ENCODE measurements around the gene ABCC5. TPM values are rescaled to one million over a fixed set of nuclear protein-coding genes. Genes with fewer than 3 reads are reported as not detected.

Gene ABCC5
- total RNA-seq, 1 donor from 2014 or later = 55.8 TPM

DNA sequence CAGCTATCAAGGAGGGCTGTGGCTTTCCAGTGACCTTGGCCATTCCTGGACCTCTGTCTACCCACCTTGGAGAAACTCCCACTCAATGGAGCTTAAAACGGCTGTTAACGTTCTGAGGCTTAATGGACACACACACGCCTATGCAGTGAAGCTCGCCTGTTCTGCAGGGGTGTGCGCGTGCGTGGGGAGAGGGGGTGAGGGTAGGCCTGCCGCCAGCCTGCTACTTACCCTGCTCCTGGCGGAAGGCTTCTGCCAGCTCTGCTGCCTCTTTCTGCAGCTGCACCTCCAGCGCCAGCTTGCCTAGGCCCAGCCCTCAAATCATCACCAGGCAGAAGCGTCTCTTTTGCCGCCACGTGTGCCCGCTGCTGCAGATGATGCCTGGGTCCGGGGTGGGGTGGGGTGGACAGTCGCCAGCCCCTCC is 109.8 kb downstream of the ABCC5 start:
- intact Hi-C loops (cut with DNase I) = no loop called here
- ATAC-seq = no peak
- no peak for DNase-seq (ENCODE audit: low spot score)

DNA sequence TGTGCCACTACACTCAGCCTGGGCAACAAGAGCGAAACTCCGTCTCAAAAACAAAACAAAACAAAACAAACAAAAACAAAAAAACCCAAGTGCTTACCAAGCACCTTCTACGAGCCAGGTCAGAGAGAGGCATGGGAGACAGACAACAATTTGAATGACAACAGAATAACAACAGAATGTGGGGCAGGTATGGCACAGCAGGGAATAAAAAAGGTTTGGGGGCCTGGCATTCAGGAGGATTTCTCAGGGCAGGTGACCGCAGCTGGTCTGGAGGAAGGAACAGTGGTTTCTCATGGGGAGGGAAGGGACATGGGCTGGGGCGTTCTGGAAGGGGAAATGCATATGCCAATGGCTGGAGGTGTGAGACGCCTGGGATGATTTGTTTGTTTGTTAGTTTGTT is 110.5 kb downstream of the ABCC5 start:
- ATAC-seq (no peak), DNase-seq (ENCODE audit: low spot score) (no peak)
- intact Hi-C loops (cut with DNase I) = no loop called here

DNA sequence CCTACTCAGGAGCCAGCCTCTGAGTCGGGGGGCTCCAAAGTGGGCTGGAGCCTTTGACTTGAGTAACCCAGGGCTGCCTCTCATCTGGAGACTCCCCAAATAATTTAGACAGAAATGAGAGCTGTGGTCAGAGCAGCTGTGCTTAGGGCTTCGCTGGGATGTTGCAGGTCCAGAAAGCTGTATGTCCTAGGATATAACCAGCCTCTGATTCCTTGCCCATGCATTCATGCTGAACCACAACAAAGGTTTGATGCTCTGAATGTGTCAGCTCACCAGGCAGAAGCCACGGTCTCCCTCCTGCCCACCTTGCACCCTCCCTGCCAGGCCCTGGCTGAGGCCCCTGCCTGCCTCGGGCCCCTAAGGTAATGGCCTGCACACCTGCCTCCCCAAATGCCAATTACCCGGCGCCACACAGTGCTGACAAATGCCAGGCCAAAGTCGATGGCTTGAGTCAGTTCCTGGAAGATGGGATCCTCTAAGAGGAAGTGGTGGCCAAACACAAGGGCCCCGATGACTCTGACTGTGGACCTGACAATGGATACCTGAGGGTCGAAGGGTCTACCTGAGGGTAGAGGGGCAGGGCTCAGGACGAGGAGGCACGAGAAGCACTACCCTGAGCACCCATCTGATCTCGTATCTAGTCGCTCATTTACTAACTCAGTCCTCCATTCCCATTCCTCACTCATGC is 111.3 kb downstream of the ABCC5 start:
- intact Hi-C loops (cut with DNase I) = no loop called here
- DNase-seq (ENCODE audit: low spot score) = no peak
- no peak for ATAC-seq

DNA sequence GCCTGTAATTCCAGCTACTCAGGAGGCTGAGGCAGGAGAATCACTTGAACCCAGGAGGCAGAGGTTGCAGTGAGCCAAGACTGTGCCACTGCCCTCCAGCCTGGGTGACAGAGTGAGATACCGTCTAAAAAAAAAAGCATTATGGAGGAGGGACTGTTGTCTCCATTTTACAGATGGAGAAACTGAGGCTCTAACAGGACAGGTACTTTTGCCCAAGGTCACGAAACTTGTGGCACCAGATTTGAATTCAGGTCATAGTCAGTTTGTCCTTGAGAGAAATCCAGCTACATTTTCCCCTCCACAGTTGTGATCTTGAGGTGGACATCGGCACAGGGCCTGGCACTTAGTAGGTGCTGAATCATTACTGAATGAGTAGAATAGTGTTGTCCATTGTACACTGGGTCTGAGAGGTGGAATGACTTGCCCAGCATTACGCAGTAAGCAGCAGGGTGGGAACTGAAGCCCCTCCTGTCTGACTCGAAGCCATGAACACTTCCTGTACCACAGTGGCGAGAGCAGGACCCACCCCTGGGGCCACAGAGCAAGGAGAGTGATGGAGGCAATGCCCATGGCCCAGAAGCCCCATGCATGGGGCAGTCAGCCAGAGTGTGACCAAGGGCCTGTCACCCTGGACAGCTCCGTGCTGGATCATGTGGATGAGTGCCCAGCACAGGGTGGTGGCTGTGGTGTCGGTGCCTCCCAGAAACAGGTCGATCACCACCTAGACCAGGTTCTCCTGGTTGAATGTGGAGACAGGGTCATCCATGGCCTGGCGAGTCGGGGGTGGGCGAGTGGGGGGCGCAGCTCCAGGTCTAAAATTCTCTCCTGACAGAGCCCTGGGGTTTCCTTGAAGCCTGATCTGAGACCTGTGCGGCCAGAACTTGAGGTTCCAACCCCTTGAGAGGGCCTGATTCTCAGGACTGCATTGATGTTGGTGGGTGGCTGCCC is 112.6 kb downstream of the ABCC5 start:
- intact Hi-C loops (cut with DNase I) = no loop called here
- DNase-seq (ENCODE audit: low spot score) = no peak
- ATAC-seq = no peak

DNA sequence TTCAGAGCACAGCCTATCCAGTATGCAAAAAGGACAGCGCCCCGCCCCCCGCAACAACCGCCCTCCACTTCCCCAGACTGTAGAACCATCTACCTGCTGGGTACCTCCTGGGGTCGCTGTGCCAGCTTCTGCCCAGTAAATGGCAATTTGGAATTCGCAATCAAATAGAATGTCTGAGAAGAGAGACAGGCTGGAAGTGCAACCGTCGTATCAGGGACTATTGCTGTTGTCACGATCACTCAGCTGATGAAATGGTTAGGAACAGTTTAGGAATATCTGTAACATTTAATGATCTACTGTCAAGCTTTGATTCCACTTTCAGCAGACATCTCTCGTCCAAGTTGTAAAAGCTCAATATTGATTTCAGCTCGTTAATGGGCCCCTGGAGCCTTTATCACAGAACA is 119.7 kb downstream of the ABCC5 start:
- no peak for ATAC-seq
- no peak for DNase-seq (ENCODE audit: low spot score)
- intact Hi-C loops (cut with DNase I) = loop anchor here (10.0 kb wide), 1 partner anchor 237 kb away; the partner anchor contains the start of gene EIF2B5

GRCh38 chr3:183897606-183898005 is 120.1 kb downstream of the ABCC5 start:
- no peak for ATAC-seq
- intact Hi-C loops (cut with DNase I) = loop anchor here (10.0 kb wide), 1 partner anchor 237 kb away; the partner anchor contains the start of gene EIF2B5
- DNase-seq (ENCODE audit: low spot score) = no peak

GRCh38 chr3:183896610-183897009 is 121.1 kb downstream of the ABCC5 start:
- ATAC-seq (peak; percentile 15), DNase-seq (ENCODE audit: low spot score) (no peak)
- intact Hi-C loops (cut with DNase I) = loop anchor here (10.0 kb wide), 1 partner anchor 238 kb away; the partner anchor contains the start of gene EIF2B5

- DNase-seq (ENCODE audit: low spot score) = no peak
- ATAC-seq = peak; percentile 34
Measured at GRCh38 chr3:183896184-183896583, 121.5 kb downstream of the ABCC5 start.

GRCh38 chr3:183895774-183896173 is 121.9 kb downstream of the ABCC5 start:
- ATAC-seq = peak; percentile 28
- DNase-seq (ENCODE audit: low spot score) = no peak
- intact Hi-C loops (cut with DNase I) = loop anchor here (10.0 kb wide), 1 partner anchor 239 kb away; the partner anchor contains the start of gene EIF2B5

More at GRCh38 chr3:183896184-183896583, 121.5 kb downstream of the ABCC5 start:
- intact Hi-C loops (cut with DNase I) = loop anchor here (10.0 kb wide), 1 partner anchor 239 kb away; the partner anchor contains the start of gene EIF2B5

GRCh38 chr3:183895296-183895695 is 122.4 kb downstream of the ABCC5 start:
- ATAC-seq = peak; percentile 78
- DNase-seq (ENCODE audit: low spot score) = no peak
- intact Hi-C loops (cut with DNase I) = loop anchor here (10.0 kb wide), 1 partner anchor 240 kb away; the partner anchor contains the start of gene EIF2B5

- DNase-seq (ENCODE audit: low spot score) (no peak), ATAC-seq (no peak)
- intact Hi-C loops (cut with DNase I) = loop anchor here (10.0 kb wide), 1 partner anchor 242 kb away; the partner anchor contains the start of gene EIF2B5
Measured at GRCh38 chr3:183892610-183893214, 125.0 kb downstream of the ABCC5 start.

GRCh38 chr3:183885766-183886165 is 131.9 kb downstream of the ABCC5 start:
- DNase-seq (ENCODE audit: low spot score) (no peak), ATAC-seq (no peak)
- intact Hi-C loops (cut with DNase I) = no loop called here

DNA sequence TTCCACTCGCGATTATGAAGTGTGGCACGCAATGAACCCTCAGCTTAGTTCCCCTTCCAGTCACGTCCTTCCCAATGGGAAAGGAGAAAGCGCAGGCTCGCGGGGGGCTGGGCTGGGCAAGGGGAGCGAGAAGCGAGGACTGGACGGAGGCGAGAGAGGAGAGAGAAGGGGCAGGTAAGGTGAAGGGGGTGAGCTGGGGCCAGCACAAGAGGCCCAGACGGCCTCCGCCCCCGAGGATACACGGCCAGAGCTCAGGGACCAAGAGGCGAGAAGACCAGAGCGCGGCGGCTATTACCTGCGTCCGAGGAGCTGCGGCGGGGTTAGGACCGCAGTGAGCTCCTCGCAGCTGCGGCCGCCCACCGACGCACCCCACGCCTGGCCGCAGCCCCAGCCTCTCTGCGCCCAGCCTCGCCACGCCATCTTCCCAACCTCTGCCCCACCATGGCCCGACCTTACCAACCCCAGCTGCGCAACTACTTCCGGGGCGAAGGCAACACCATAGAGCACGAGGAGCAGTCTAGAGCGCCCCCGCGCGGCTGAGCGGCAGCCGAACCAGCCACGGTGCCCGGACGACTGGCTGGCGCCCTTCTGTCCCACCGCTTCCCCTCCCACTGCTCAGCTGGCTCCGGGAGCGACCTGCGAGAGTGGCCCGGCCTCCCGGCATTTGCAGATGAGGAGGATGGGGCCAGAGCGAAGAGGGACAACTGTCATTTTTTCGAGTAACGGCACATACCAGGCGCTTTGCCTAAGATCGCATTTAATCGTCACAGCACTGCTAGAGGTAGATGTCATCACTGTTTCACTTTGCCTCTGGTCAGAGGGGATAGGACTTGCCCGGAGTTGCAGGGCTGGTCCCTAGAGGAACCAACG is 133.0 kb downstream of the ABCC5 start, which contains the start of gene PARL:
TSS of gene PARL (minus strand) at position 454 of the 870 bp plus-strand sequence. CDS start at position 420, 34 bp downstream.
- peak; percentile 98 for DNase-seq (ENCODE audit: low spot score)
- peak; percentile 100 for ATAC-seq
- intact Hi-C loops (cut with DNase I) = no loop called here

- no peak for ATAC-seq
- DNase-seq (ENCODE audit: low spot score) = no peak
- intact Hi-C loops (cut with DNase I) = no loop called here
Measured at GRCh38 chr3:183884097-183884426, 133.6 kb downstream of the ABCC5 start.

DNA sequence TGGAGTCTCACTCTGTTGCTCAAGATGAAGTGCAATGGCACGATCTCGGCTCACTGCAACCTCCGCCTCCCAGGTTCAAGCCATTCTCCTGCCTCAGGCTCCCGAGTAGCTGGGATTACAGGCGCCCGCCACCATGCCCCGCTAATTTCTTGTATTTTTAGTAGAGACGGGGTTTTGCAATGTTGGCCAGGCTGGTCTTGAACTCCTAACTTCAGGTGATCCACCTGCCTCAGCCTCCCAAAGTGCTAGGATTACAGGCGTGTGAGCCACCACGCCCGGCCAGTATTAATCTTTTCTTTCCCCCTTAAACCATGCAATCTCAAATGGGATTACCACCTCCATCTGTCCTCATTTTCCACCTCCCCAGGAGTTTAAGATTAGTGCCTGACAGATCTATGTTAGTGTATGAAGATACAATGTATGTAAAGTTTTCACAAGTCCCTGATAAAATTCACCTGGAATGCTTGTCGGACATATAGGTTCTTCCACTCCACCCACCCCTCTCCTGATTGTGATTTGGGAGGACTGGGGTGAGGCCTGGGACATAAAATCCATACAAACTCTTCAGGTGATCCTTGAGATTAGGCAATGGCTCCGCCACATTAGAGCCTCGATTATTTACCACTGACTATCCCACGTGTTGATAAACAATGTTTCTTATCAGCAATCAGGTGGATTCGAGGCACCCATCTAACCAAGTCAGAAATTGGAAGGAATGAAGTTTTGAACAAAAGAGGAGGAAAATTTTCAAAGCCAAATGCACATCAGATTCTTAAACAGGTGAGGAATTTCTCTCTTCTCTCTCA is 134.2 kb downstream of the ABCC5 start:
- intact Hi-C loops (cut with DNase I) = no loop called here
- no peak for ATAC-seq
- no peak for DNase-seq (ENCODE audit: low spot score)

GRCh38 chr3:183880121-183880520 is 137.6 kb downstream of the ABCC5 start:
- intact Hi-C loops (cut with DNase I) = no loop called here
- ATAC-seq = no peak
- DNase-seq (ENCODE audit: low spot score) = no peak

DNA sequence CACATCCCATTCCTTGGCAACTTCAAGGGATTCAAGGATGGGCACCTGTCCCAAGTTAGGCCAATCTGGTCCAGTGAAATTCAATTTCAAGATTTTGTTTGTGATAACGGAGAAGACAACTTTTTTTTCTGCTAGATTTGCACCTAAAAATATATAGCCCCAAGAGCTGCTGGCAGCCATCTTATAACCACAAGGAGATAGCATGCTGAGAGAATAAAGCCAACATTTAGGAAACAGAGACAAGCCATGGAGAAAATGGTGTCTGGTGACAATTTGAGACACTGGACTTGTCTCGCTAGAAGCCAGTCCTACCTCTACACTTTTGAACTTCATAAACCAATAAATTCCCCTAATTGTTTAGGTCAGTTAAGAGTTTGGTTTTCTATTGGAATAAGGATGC is 138.4 kb downstream of the ABCC5 start:
- intact Hi-C loops (cut with DNase I) = no loop called here
- DNase-seq (ENCODE audit: low spot score) = no peak
- ATAC-seq = no peak

All from sciatic nerve (tissue), 2 donors.